CD4-positive, alpha-beta T cell treated with Interleukin-15 for 4 hours (primary cell): ENCODE results near the gene SWAP70.
"Not testable (repeated sequence)": the region's sequence is repeated elsewhere in the genome, so short reads cannot be mapped to it uniquely, and the experiment has no call there.

ENCODE experiments used
- DNase-seq: peaks from one replicate; pipeline ENCODE4 v3.0.0-alpha.2; 2020; ENCODE audit warnings: low spot score

The SWAP70 gene

DNA sequence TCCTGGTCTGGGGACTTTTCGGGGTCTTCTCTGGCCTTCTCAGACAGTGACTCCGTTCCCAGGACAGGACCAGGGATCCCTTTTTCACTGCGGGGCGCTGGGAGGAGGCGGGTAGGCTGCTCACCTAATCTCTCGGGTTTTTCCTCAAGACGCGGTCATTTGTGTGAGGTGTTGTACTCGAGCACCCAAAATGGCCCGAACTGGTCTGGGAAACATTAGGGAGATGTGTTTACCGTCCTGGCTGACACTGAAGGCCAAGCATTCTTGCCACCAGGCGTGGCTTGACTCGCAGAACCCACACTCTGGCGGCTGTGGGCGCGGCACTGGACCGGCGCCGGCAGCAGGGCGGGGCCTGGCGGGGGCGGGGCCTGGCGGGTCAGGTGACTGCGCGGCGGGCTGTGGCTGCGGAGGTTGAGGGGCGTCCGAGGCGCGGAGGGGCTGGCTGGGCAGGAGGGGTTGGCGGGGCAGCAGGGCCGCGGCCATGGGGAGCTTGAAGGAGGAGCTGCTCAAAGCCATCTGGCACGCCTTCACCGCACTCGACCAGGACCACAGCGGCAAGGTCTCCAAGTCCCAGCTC lies at the start of gene SWAP70:
SWAP70 (plus strand) TSS at position 379 of the 577 bp plus-strand sequence; CDS start at position 482, 103 bp downstream.
- peak; percentile 69 for DNase-seq

DNA sequence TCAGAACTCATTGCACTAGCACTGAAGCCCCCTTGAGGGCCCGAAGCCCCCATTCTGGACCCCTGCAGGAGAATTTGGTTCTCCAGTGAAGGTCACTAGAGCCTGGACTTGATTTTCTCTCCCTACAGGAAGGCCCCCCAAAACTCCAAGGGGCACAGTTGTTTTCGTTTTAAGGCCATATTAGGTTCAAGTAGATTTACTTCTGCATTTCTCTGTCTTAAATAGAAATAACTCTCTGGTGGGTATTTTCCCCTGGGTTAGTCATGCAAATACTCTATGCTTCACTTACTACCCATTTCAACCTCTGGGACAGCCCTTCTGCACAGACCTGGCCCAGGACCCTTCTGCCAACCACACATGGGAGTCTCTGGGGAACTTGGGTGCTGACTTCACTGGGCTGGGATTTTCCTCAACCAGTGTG lies 48.8 kb upstream of the SWAP70 start:
- DNase-seq = peak; percentile 4

DNA sequence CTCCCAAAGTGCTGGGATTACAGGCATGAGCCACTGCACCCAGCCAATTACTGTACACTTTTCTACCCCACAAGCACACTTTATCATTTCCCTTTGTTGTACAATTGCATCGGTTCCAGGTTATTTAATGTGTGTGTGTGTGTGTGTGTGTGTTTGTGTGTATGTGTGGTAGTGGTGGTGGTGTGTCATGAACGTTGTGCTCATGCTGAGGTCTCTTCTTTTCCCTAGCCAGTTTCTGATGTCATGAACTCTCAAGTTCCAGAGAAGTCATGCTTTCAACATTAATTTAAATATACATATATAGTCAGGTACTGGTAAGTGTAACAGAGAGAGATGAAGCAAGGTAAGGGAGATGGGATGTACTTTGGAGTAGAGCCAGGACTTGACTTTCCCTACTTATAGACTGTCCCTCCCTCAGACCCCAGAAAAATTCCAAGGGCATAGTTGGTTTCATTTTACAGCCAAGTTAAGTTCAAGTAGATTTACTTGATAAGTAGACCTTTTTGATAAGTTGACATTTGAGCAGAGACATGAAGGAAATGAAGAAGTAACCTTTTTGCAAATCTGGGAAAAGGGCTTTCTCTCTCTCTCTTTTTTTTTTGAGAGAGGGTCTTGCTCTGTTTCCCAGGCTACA lies 47.7 kb upstream of the SWAP70 start:
- no peak for DNase-seq

DNA sequence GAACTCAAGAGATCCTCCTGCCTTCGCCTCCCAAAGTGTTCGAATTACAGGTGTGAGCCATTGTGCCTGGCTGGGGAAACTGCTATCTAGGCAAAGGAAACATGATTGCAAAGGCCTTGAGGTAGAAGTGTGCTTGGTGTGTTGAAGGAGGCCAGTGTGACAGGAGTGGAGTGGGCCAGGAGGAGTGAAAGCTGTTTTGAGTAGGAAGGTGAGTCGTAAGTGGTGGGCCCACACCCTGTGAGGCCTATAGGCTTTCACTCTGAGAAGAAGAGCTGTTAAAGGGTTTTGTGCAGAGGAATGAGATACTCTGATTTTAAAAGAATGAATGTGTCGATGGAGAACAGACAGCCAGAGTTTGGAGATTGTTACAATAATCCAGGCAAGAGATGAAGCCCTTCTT lies 47.0 kb upstream of the SWAP70 start:
- DNase-seq = no peak

DNA sequence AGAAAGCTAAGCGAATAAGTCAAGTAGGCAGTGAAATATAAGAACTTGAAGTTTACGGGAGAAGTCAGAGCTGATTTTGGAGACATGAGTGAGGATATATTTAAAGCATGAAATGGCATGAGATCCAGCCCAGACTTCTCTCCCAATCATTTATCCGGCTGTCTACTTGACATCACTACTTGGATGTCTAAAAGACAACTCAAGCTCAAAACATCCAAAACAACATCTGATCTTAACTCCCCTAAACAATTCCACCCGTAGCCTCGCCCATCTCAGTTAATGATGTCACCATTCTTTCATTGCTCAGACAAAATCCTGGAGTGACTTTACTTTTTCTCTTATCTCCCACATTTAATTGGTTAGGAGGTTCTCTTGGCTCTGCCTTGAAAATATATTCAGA lies 45.9 kb upstream of the SWAP70 start:
- no peak for DNase-seq

- no peak for DNase-seq
Measured at GRCh38 chr11:9619004-9619403, 44.9 kb upstream of the SWAP70 start.

DNA sequence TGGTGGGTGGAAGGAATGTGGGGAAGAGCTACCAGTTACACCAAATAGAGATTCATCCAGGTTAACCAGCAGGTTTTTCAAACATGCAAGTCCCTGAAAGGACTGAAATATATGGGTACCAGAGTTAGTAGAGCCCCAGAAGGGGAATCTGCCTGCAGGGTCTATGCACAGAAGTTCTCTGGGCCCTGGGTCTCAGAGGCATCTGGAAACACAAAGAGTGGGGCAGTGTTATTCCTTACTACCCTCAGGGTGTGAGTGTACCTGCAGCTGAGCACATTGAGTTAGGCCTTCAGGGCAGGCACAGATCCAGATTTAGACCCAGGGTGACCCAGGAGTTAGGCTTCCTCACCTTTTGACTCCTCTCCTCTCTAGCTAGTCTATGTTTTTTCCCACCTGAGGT lies 43.9 kb upstream of the SWAP70 start:
- DNase-seq = no peak

DNA sequence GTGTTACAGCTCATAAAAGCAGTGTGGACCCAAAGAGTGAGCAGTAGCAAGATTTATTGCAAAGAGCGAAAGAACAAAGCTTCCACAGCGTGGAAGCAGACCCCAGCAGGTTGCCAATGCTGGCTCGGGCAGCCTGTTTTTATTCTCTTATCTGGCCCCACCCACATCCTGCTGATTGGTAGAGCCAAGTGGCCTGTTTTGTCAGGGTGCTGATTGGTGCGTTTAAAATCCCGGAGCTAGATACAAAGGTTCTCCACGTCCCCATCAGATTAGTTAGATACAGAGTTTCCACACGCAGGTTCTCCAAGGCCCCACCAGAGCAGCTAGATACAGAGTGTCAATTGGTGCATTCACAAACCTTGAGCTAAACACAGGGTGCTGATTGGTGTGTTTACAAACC lies 41.5 kb upstream of the SWAP70 start:
- not testable (repeated sequence) for DNase-seq

DNA sequence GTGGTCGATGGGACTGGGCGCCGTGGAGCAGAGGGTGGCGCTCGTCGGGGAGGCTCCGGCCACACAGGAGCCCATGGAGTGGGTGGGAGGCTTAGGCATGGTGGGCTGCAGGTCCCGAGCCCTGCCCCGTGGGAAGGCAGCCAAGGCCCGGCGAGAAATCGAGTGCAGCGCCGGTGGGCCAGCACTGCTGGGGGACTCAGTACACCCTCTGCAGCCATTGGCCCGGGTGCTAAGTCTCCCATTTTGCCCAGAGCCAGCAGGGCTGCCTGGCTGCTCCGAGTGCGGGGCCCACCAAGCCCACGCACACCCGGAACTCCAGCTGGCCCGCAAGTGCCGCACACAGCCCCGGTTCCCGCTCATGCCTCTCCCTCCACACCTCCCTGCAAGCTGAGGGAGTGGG lies 40.8 kb upstream of the SWAP70 start:
- DNase-seq = not testable (repeated sequence)

GRCh38 chr11:9624448-9624847 lies 39.4 kb upstream of the SWAP70 start:
- DNase-seq = no peak

- no peak for DNase-seq
Measured at GRCh38 chr11:9625162-9625561, 38.7 kb upstream of the SWAP70 start.

GRCh38 chr11:9625728-9626127 lies 38.1 kb upstream of the SWAP70 start:
- no peak for DNase-seq

DNA sequence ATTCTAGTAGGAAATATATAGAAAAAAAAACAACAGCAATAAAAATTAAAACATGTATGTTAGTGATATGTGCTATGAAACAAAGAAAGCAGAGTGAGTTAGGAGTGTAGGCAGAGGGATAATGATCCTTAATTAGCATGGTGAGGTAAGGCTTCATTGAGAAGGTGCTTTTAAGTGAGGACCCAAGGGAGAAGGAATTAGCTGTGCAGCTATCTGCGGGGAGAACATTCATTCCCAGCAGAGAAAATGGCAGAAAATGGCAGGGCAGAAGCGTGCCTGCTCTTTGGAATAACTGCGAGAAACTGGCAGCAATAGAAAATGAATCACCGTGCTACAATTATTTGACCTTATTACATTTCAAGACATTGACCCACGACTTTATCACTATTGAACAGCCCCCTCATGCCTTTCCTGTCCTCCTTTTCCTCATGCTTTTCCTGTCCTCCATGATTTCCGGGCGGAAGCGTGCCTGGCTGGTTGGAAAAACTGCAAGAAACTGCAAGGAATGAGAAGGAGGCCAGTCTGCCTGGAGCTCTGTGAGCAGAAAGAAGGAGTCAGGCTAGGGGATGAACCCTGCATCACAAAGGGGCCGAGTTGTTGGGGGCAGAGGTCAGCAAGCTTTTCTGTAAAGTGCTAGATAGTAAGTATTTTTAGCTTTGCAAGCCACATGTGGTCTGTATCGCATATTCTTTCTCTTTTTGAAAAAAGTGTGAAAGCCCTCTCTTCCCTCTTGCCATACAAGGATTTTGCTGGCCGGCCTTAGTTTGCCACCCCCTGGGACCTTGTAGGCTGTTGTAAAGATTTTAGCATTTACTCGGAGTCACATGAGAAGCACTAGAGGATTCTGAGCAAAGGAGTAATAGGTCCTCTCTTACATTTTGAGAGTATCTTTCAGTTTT lies 37.1 kb upstream of the SWAP70 start:
- no peak for DNase-seq

DNA sequence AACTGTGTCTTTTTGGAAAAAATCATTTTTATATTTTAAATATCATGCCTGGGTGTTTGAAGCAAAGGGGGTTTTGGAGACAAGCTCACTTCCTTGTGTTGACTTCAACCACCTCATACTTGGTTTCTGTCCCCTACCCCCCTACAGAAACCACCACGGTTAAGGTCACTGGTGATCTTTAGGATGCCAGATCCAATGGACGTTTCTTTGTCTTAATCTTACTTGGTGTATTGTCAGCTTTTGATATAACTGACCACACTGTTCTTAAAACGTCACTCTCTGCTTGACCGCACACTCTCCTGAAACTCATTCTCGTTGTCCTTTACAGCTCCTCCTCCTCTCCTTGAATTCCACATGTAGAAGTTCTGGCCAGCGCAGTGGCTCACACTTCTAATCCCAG lies 34.8 kb upstream of the SWAP70 start:
- DNase-seq = no peak

DNA sequence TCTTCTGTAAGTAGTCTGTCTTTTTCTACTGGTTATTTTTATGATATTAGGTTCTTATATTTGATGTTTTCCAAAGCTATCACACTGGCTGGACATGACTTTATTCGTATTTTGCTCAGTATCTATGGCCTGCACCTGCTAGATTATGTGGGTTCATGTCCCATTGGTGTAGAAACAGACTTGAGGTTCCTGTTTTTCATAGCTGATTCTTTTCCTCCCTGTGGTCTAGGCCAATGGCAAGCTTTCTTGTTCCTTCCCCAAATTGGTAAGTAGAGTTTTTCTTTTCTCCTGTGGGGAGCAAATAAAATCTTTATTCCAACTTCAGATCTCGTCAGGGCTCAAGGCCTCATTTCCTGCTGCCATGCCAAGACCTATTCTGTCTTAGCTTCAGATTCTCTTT lies 30.2 kb upstream of the SWAP70 start:
- no peak for DNase-seq

- no peak for DNase-seq
Measured at GRCh38 chr11:9636691-9637090, 27.2 kb upstream of the SWAP70 start.

DNA sequence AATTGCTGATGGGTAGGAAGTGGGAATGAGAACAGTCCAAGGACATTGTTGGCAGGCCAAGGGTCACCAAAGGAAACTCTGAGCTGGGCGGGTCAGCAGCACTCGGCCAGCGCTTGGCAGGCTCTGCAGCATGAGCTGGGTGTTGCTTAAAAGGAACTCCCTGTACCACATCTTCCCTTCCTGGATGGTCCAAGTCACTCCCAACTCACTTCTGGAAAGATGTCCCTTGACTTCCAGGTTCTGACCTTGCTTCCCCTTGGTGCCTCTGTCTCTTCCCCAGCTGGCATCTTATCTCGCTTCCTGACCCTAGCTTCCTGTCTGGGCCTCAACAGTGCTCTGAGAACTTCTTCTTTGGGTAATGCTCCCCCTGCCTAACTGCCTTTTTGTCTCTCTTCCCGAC lies 24.8 kb upstream of the SWAP70 start:
- no peak for DNase-seq

DNA sequence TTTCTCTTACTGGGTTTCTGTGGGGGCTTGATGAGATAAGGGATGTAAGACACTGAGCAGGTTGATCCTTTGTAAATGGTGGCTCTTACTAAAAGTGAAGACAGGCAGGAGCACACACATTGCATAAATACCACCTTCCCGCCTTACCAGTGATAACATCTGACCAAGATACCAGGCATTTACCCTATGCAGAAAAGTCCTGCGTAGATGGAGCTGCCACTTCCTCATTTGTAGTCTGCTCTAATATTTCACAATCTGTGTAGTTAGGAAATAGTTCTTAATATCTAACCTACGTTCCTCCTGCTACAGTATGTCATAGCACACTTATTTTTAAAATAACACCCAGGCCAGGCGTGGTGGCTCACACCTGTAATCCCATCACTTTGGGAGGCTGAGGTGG lies 23.9 kb upstream of the SWAP70 start:
- no peak for DNase-seq

GRCh38 chr11:9642894-9643293 lies 21.0 kb upstream of the SWAP70 start:
- DNase-seq = no peak

DNA sequence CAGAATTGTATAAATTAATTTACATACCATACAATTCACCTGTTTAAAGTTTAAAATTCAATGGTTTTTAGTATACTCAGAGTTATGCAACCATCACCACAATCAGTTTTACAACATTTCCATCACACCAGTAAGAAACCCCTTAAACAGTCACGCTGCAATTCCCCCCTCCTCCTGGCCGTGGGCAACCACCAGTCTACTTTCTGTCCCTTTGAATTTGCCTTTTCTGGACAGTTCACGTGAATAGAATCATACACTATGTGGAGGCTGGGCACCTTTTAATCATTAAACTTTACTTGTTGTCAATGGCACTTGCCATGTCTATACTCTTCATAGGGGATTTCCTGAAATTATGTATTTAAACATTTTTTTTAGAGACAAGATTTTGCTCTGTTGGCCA lies 20.1 kb upstream of the SWAP70 start:
- DNase-seq = no peak

GRCh38 chr11:9645881-9646280 lies 18.0 kb upstream of the SWAP70 start:
- DNase-seq = no peak

DNA sequence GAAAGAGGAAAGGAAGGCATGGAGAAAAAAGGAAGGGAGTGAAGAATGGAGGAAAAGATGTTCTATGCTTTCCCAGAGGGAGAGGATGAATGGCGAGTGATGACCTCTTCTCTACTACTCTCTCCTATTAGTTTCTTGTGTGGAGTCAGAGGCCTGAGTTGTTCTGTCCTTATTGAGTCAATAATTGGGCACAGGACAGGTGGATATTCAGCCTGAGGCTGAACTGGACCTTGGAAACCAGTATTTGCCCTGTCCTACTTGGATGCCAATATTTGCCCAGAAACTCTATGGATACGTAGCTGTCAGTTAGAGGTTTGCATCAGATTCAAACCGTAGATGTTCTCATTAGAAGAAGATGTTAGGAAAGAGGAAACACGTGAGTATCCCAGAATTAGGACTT lies 17.6 kb upstream of the SWAP70 start:
- no peak for DNase-seq

GRCh38 chr11:9651481-9651880 lies 12.4 kb upstream of the SWAP70 start:
- no peak for DNase-seq
